Gastrocnemius medialis (tissue), 4 donors: Measurements from ENCODE around the gene PLD1. TPM values are rescaled to one million over a fixed set of nuclear protein-coding genes. Genes with fewer than 3 reads are reported as not detected.

ENCODE experiments used
- ATAC-seq, 2 donors: fragments of 150-250 bp; one replicate each; pipeline ENCODE4 v1.9.1; 2016
- DNase-seq, 2 donors: peaks; one replicate each; pipeline ENCODE4 v3.0.0-alpha.2; 2019
- H3K27ac ChIP-seq, 4 donors: fragments of 200-600 bp; sonication (generic); 1 replicate in 1 of 4; 2 replicates in 3 of 4; pipeline ENCODE4 v1.5.1; 2016 to 2018; ENCODE audit warnings: mild to moderate bottlenecking in 2 of 4, moderate library complexity in 1 of 4
- H3K27me3 ChIP-seq, 3 donors: fragments of 200-600 bp; sonication (generic) in 2 of 3; 1 replicate in 1 of 3; 2 replicates in 2 of 3; pipeline versions ENCODE4 v1.5.1 to v1.6.0; 2016 to 2019; ENCODE audit warnings: mild to moderate bottlenecking in 1 of 3, moderate library complexity in 1 of 3
- H3K36me3 ChIP-seq, 2 donors: fragments of 200-600 bp; sonication (generic) in 1 of 2; one replicate each; pipeline ENCODE4 v1.5.1; 2017 to 2018
- H3K4me1 ChIP-seq, 2 donors: fragments of 200-600 bp; sonication (generic) in 1 of 2; one replicate each; pipeline ENCODE4 v1.5.1; 2016 to 2017; ENCODE audit warnings: mild to moderate bottlenecking in 2 of 2
- H3K4me3 ChIP-seq, 4 donors: fragments of 200-600 bp; sonication (generic) in 3 of 4; 1 replicate in 1 of 4; 2 replicates in 3 of 4; pipeline ENCODE4 v1.5.1; 2016 to 2019; ENCODE audit warnings: mild to moderate bottlenecking in 2 of 4
- H3K9me3 ChIP-seq, 3 donors: fragments of 200-600 bp; sonication (generic) in 2 of 3; 1 replicate in 1 of 3; 2 replicates in 2 of 3; pipeline ENCODE4 v1.5.1; 2016 to 2019
- CTCF ChIP-seq, 5 experiments: fragments of 450-650 bp in 3 of 5; fragments of 200-600 bp in 2 of 5; sonication (generic) in 2 of 5; IDR thresholded peaks in 4 of 5; conservative IDR thresholded peaks in 1 of 5; 1 replicate in 4 of 5; 2 replicates in 1 of 5; pipeline ENCODE4 v1.5.1; 2016 to 2019; ENCODE audit warnings: antibody characterized with exemption in 5 of 5, mild to moderate bottlenecking in 3 of 5, moderate library complexity in 3 of 5
- POLR2A ChIP-seq, 2 donors: fragments of 450-650 bp; IDR thresholded peaks; one replicate each; pipeline ENCODE4 v1.6.1; 2017; ENCODE audit warnings: antibody characterized with exemption in 2 of 2, mild to moderate bottlenecking in 2 of 2, moderate library complexity in 2 of 2
- in situ Hi-C, 4 donors: fragments of 200-750 bp; cut with MboI; loops; one replicate each; pipeline versions ENCODE4 v1.15.0 to v1.8.0; 2017; ENCODE audit warnings: low sequenced_read_pairs in 4 of 4
- intact Hi-C: fragments of 100-400 bp; cut with DNase I; formaldehyde crosslinking; loops from one replicate; pipeline ENCODE4 v1.15.1; 2023; ENCODE audit warnings: low total_unique reads
- total RNA-seq, 4 donors: library from RNA; depleted of rRNA; stranded (reverse); fragments of >200 nt; gene quantifications; one replicate each; pipeline versions ENCODE4 v1.1.0 to v1.2.3, GENCODE V29; 2016

Gene PLD1
- total RNA-seq, 4 donors from 2014 or later = 1.9 to 5.6 (median 4.6) TPM

- in situ Hi-C loops = loop anchor here in 1 of 4 donors (25.0 kb wide), 1 partner anchor 118 kb away; no protein-coding TSS in a partner anchor
Measured at GRCh38 chr3:171755015-171755589, 55.2 kb downstream of the PLD1 start.

GRCh38 chr3:171753665-171754408, 56.4 kb downstream of the PLD1 start:
- Histone ChIP-seq H3K27ac (no peak overlapping the region), H3K9me3 (no peaks in the 10 kb centered on the region), H3K4me1 (peaks cover 3 to 4% of the 10 kb centered on the region in 2 donors), H3K36me3 (no peaks in the 10 kb centered on the region), H3K4me3 (no peak overlapping the region), H3K27me3 (no peaks in the 10 kb centered on the region)
- in situ Hi-C loops (loop anchor here in 1 of 4 donors (25.0 kb wide), 1 partner anchor 117 kb away; no protein-coding TSS in a partner anchor), intact Hi-C loops (no loop called here)
- ATAC-seq (peak in 1 of 2 donors; percentile 8), DNase-seq (no peak)
- no peak for TF ChIP-seq POLR2A (IDR thresholded peaks at IDR 0.05)
- TF ChIP-seq CTCF (IDR thresholded peaks at IDR 0.05 in 4 of 5, conservative IDR thresholded peaks at IDR 0.05 in 1 of 5) = no peak

More at GRCh38 chr3:171755015-171755589, 55.2 kb downstream of the PLD1 start:
- Histone ChIP-seq H3K4me1 (no peaks in the 10 kb centered on the region), H3K9me3 (no peaks in the 10 kb centered on the region), H3K36me3 (no peaks in the 10 kb centered on the region), H3K27ac (no peak overlapping the region), H3K27me3 (no peaks in the 10 kb centered on the region), H3K4me3 (no peak overlapping the region)
- TF ChIP-seq POLR2A (IDR thresholded peaks at IDR 0.05) = no peak
- ATAC-seq = no peak
- no peak for DNase-seq
- intact Hi-C loops = no loop called here

GRCh38 chr3:171753025-171753472, 57.2 kb downstream of the PLD1 start:
- TF ChIP-seq CTCF (IDR thresholded peaks at IDR 0.05 in 4 of 5, conservative IDR thresholded peaks at IDR 0.05 in 1 of 5) (no peak), POLR2A (IDR thresholded peaks at IDR 0.05) (no peak)
- H3K4me3 ChIP-seq = no peak overlapping the region
- H3K9me3 ChIP-seq = no peaks in the 10 kb centered on the region
- in situ Hi-C loops (loop anchor here in 1 of 4 donors (25.0 kb wide), 1 partner anchor 116 kb away; no protein-coding TSS in a partner anchor), intact Hi-C loops (no loop called here)
- no peak overlapping the region for H3K27ac ChIP-seq
- no peaks in the 10 kb centered on the region for H3K27me3 ChIP-seq
- DNase-seq = no peak
- no peaks in the 10 kb centered on the region for H3K36me3 ChIP-seq
- ATAC-seq = no peak
- H3K4me1 ChIP-seq = peaks cover 8 to 11% of the 10 kb centered on the region in 2 donors

- intact Hi-C loops = no loop called here
- no peak overlapping the region for H3K27ac ChIP-seq
- H3K36me3 ChIP-seq = no peaks in the 10 kb centered on the region
- no peaks in the 10 kb centered on the region for H3K9me3 ChIP-seq
- peaks cover 11 to 14% of the 10 kb centered on the region in 2 donors for H3K4me1 ChIP-seq
- no peak overlapping the region for H3K4me3 ChIP-seq
- no peaks in the 10 kb centered on the region for H3K27me3 ChIP-seq
- ATAC-seq (no peak), DNase-seq (no peak)
- in situ Hi-C loops = loop anchor here in 1 of 4 donors (25.0 kb wide), 1 partner anchor 115 kb away; no protein-coding TSS in a partner anchor
- TF ChIP-seq POLR2A (IDR thresholded peaks at IDR 0.05) (no peak), CTCF (IDR thresholded peaks at IDR 0.05 in 4 of 5, conservative IDR thresholded peaks at IDR 0.05 in 1 of 5) (no peak)
Measured at GRCh38 chr3:171752329-171752728, 58.0 kb downstream of the PLD1 start.

- no peak for ATAC-seq
- peaks cover 11 to 14% of the 10 kb centered on the region in 2 donors for H3K4me1 ChIP-seq
- TF ChIP-seq POLR2A (IDR thresholded peaks at IDR 0.05) (no peak), CTCF (IDR thresholded peaks at IDR 0.05 in 4 of 5, conservative IDR thresholded peaks at IDR 0.05 in 1 of 5) (no peak)
- H3K9me3 ChIP-seq = no peaks in the 10 kb centered on the region
- in situ Hi-C loops (no loop called here), intact Hi-C loops (no loop called here)
- no peak for DNase-seq
- H3K27me3 ChIP-seq = no peaks in the 10 kb centered on the region
- no peak overlapping the region for H3K27ac ChIP-seq
- H3K4me3 ChIP-seq = no peak overlapping the region
- H3K36me3 ChIP-seq = no peaks in the 10 kb centered on the region
Measured at GRCh38 chr3:171749124-171749523, 61.2 kb downstream of the PLD1 start.
